GM23338 (cell line): ENCODE data around the gene ALDH1B1.

Experiments
- CREB1 ChIP-seq: fragments of 250-450 bp; sonication (Bioruptor Pico); IDR thresholded peaks from 2 replicates; pipeline ENCODE4 v1.5.0; 2020; ENCODE audit warnings: low read depth, mild to moderate bottlenecking, moderate library complexity
- CTCF ChIP-seq, 2 experiments: fragments of 200-600 bp in 1 of 2; sonication (generic) in 1 of 2; conservative IDR thresholded peaks; 2 replicates each; pipeline versions ENCODE4 v1.5.1 to v1.6.1; 2016 to 2017; ENCODE audit warnings: antibody characterized with exemption in 2 of 2, low read depth in 2 of 2, mild to moderate bottlenecking in 2 of 2, moderate library complexity in 1 of 2
- ETS1 ChIP-seq: IDR thresholded peaks from 2 replicates; pipeline ENCODE4 v1.6.1; 2016; ENCODE audit warnings: antibody characterized with exemption
- EZH2 ChIP-seq: fragments of 200-600 bp; sonication (generic); IDR thresholded peaks from one replicate; pipeline ENCODE4 v1.8.0; 2017; ENCODE audit warnings: antibody characterized with exemption, mild to moderate bottlenecking, low read depth; ENCODE audit not compliant: unreplicated experiment
- EZH2phosphoT487 ChIP-seq: fragments of 200-600 bp; sonication (generic); IDR thresholded peaks from one replicate; pipeline ENCODE4 v1.8.1; 2018; ENCODE audit warnings: antibody characterized with exemption; ENCODE audit not compliant: unreplicated experiment
- JUNB ChIP-seq: IDR thresholded peaks from one replicate; pipeline ENCODE4 v1.6.1; 2016; ENCODE audit warnings: antibody characterized with exemption; ENCODE audit not compliant: unreplicated experiment
- NANOG ChIP-seq: IDR thresholded peaks from 2 replicates; pipeline ENCODE4 v1.6.1; 2016; ENCODE audit warnings: antibody characterized with exemption, borderline replicate concordance
- POLR2AphosphoS5 ChIP-seq: IDR thresholded peaks from 2 replicates; pipeline ENCODE4 v1.6.1; 2016; ENCODE audit warnings: antibody characterized with exemption, low read depth
- REST ChIP-seq: IDR thresholded peaks from one replicate; pipeline ENCODE4 v1.6.1; 2018; ENCODE audit warnings: antibody characterized with exemption; ENCODE audit not compliant: unreplicated experiment
- STAT1 ChIP-seq: IDR thresholded peaks from one replicate; pipeline ENCODE4 v1.6.1; 2016; ENCODE audit warnings: antibody characterized with exemption; ENCODE audit not compliant: unreplicated experiment

GRCh38 chr9:38352530-38353328 lies 39.8 kb upstream of the ALDH1B1 start:
- TF ChIP-seq EZH2 (no peak), CTCF (conservative IDR thresholded peaks at IDR 0.05; ENCODE audit: low read depth in 2 of 2) (no peak), POLR2AphosphoS5 (no peak), ETS1 (no peak), REST (no peak), EZH2phosphoT487 (no peak), STAT1 (no peak), NANOG (no peak), CREB1 (CRISPR knock-in tag) (no peak), JUNB (no peak)
